ENCODE data around the gene NHS.

NHS gene

GRCh38 chrX:17638731-17639130 lies 263.7 kb downstream of the NHS start:
- Mint-ChIP-seq H3K4me1 (no peaks in the 10 kb centered on the region), H3K36me3 (no peaks in the 10 kb centered on the region), H3K27me3 (peaks cover 4 to 6% of the 10 kb centered on the region in 2 donors), H3K9me3 (no peaks in the 10 kb centered on the region), H3K27ac (no peak overlapping the region), H3K4me3 (no peak overlapping the region)
- no peak for DNase-seq
- no peak for ATAC-seq (replicated peaks)

DNA sequence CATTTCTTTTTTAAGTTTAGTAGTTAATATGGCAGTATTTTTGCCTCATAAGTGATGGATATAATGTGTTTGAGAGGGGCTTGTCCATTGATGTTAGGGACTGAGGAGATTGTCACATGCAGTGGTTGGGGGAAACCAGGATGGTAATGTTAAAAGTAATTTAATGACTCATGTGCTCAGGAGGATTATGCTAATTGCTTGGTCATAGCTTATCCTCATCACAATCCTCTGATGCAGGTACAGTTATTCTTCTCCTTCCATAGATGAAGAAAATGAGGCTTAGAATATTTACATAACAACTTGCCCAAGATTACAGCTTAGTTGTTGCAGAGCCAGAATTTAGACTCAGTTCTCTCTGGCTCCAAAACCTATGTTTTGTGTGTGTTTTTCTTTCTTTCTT lies 267.9 kb downstream of the NHS start:
- no peak overlapping the region for H3K4me3 Mint-ChIP-seq
- no peak for ATAC-seq (replicated peaks)
- H3K27ac Mint-ChIP-seq, result no peak overlapping the region
- H3K27me3 Mint-ChIP-seq, result peaks cover 0 to 4% of the 10 kb centered on the region in 2 donors
- H3K36me3 Mint-ChIP-seq, result no peaks in the 10 kb centered on the region
- no peak for DNase-seq
- no peaks in the 10 kb centered on the region for H3K4me1 Mint-ChIP-seq
- H3K9me3 Mint-ChIP-seq, result no peaks in the 10 kb centered on the region

GRCh38 chrX:17643528-17643927 lies 268.5 kb downstream of the NHS start:
- no peaks in the 10 kb centered on the region for H3K9me3 Mint-ChIP-seq
- no peak overlapping the region for H3K4me3 Mint-ChIP-seq
- ATAC-seq (replicated peaks) (no peak), DNase-seq (no peak)
- H3K27ac Mint-ChIP-seq, result no peak overlapping the region
- H3K36me3 Mint-ChIP-seq, result no peaks in the 10 kb centered on the region
- no peaks in the 10 kb centered on the region for H3K4me1 Mint-ChIP-seq
- H3K27me3 Mint-ChIP-seq, result peaks cover 0 to 4% of the 10 kb centered on the region in 2 donors

- H3K4me3 Mint-ChIP-seq, result no peak overlapping the region
- no peak for ATAC-seq (replicated peaks)
Observed at GRCh38 chrX:17644001-17644400, 269.0 kb downstream of the NHS start.

DNA sequence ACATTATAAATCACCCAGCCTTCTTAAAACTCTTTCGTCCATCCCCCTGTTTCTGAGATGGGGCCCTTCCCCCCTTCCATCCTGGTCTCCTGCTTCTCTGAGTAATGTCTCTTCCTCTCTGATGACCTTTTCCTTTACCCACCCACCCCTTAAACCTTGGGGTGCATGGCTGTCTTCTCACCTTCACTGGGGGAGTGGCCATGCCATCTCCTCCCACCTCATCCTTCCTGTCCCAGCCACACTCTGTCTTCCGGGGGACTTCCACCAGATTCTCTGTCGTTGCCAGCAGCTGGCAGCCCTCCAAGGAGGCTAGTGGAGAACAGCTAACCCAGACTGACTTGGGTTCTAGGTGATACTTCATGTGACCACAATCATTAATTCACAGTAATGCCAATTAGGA lies 279.1 kb downstream of the NHS start:
- no peaks in the 10 kb centered on the region for H3K36me3 Mint-ChIP-seq
- peaks cover 30 to 36% of the 10 kb centered on the region in 2 donors for H3K27me3 Mint-ChIP-seq
- DNase-seq (no peak), ATAC-seq (replicated peaks) (no peak)
- peaks cover 1 to 7% of the 10 kb centered on the region in 2 donors for H3K9me3 Mint-ChIP-seq
- H3K4me3 Mint-ChIP-seq, result no peak overlapping the region
- no peak overlapping the region for H3K27ac Mint-ChIP-seq
- peaks cover 6 to 11% of the 10 kb centered on the region in 2 donors for H3K4me1 Mint-ChIP-seq

More at GRCh38 chrX:17644001-17644400, 269.0 kb downstream of the NHS start:
- no peak for DNase-seq
- Mint-ChIP-seq H3K4me1 (no peaks in the 10 kb centered on the region), H3K27ac (no peak overlapping the region), H3K36me3 (no peaks in the 10 kb centered on the region), H3K27me3 (peaks cover 0 to 4% of the 10 kb centered on the region in 2 donors), H3K9me3 (no peaks in the 10 kb centered on the region)

DNA sequence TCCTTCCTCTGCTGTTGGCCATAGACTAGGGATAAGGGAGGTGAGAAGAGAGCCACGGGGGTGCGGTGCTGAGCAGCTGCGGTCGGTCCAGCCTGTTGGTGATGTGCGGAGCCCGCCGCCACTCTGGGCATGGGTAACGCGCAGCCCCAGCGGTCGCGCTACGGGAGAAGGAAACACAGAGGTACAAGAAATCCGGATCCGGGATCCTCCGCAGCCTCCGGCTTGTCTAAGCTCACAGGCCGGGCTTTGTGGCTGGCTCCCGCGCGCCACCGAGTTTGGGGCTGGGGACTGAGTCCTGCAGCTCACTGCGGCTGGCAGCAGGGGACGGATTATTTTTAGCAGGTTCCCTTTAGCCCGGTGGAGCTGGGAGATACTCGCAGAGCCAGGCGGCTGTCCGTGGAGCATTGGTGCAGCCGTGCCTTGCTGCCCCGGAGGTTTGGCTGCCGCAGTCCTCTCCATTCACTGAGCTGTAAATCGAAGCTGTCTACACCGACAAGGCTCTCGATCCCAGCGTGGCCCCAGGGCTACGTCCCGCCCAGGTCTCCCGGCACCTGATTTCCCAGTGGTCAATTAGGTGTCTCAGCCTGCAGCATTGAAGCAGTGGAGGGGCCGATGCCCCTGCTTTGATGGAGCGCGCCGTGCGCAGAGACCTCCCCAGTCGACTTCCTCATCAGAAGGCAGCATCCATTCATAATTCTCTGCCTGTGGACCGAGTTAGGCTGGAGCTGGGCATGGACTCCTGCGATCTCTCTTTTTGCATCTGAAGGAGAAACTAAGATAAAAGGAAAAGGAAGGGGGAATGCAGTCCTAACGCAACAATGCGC lies 280.4 kb downstream of the NHS start:
- Mint-ChIP-seq H3K4me1 (peaks cover 6 to 11% of the 10 kb centered on the region in 2 donors), H3K27me3 (peaks cover 30 to 32% of the 10 kb centered on the region in 2 donors), H3K4me3 (peak overlapping the region in 1 of 2 donors; percentile 23), H3K9me3 (peaks cover 1 to 7% of the 10 kb centered on the region in 2 donors), H3K36me3 (no peaks in the 10 kb centered on the region), H3K27ac (no peak overlapping the region)
- ATAC-seq (replicated peaks) (no peak), DNase-seq (no peak)

DNA sequence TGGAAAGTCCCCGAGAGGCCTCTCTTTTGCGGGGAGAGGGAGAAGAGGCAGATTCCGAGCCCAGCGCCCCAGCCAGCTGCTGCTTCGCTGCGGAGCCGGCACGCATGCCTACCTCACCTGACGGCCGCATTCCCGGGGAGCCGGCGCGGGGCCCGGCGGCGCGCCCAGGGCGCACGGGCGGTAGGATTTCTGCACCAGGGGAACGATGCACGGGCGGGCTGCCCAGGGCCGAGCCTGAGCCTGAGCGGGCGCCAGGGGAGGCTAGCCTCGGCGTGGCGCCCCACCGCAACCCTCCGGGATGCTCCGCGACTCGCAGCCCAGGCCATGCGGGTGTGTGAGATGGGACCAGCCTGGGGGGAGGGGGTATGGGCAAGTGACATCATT lies 281.0 kb downstream of the NHS start:
- peaks cover 30% of the 10 kb centered on the region in 2 donors for H3K27me3 Mint-ChIP-seq
- no peak overlapping the region for H3K27ac Mint-ChIP-seq
- no peak for DNase-seq
- H3K4me3 Mint-ChIP-seq, result no peak overlapping the region
- ATAC-seq (replicated peaks), result no peak
- H3K9me3 Mint-ChIP-seq, result peaks cover 1 to 7% of the 10 kb centered on the region in 2 donors
- H3K36me3 Mint-ChIP-seq, result no peaks in the 10 kb centered on the region
- H3K4me1 Mint-ChIP-seq, result peaks cover 6 to 11% of the 10 kb centered on the region in 2 donors

DNA sequence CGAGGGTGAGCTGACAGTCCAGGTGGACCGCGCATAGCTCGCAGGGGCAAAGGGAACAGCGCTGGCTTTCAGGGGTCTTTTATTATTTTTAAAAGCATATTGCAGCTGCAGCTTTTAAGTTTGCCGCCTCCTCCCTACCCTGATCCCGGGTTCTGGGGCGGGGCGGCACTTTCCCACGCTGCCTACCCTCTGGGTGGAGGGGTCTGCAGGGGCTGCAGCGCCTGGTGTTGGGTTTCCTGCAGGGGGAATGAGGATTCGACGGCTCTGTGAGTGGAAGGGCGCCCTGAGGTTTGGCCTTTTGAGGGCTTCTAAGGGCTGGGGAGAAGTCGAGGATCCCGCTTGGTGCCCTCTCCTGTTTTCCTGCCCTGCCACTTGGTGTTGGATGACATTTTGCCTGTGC lies 281.6 kb downstream of the NHS start:
- Mint-ChIP-seq H3K4me3 (no peak overlapping the region), H3K4me1 (peaks cover 6 to 11% of the 10 kb centered on the region in 2 donors), H3K9me3 (peaks cover 1 to 7% of the 10 kb centered on the region in 2 donors), H3K36me3 (no peaks in the 10 kb centered on the region), H3K27ac (no peak overlapping the region), H3K27me3 (peaks cover 26 to 30% of the 10 kb centered on the region in 2 donors)
- ATAC-seq (replicated peaks), result no peak
- no peak for DNase-seq

- no peak overlapping the region for H3K4me3 Mint-ChIP-seq
- H3K27me3 Mint-ChIP-seq, result peaks cover 8 to 10% of the 10 kb centered on the region in 2 donors
- H3K27ac Mint-ChIP-seq, result no peak overlapping the region
- ATAC-seq (replicated peaks) (no peak), DNase-seq (no peak)
- no peaks in the 10 kb centered on the region for H3K9me3 Mint-ChIP-seq
- H3K4me1 Mint-ChIP-seq, result no peaks in the 10 kb centered on the region
- no peaks in the 10 kb centered on the region for H3K36me3 Mint-ChIP-seq
Observed at GRCh38 chrX:17662391-17662790, 287.4 kb downstream of the NHS start.

DNA sequence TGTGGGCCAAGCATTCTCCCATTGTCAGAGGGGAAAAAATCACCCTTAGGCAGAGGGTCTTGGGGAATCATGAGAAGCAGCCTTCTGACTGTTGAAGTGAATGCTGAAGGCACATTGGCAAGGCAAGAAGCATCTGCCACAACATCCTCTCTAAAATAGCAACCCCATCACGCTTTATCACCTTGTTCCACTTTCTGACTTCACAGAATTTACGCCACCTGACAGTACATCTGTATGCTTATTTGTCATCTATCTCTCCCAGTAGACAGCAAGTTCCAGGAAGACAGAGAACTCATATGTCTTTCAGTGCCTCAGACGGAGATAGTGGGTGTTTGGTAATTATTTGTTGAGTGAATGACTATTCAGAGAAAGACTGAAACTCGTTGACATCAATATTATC lies 293.9 kb downstream of the NHS start:
- no peaks in the 10 kb centered on the region for H3K4me1 Mint-ChIP-seq
- no peak overlapping the region for H3K27ac Mint-ChIP-seq
- ATAC-seq (replicated peaks) (no peak), DNase-seq (no peak)
- no peaks in the 10 kb centered on the region for H3K9me3 Mint-ChIP-seq
- H3K4me3 Mint-ChIP-seq, result no peak overlapping the region
- peaks cover 11 to 14% of the 10 kb centered on the region in 2 donors for H3K27me3 Mint-ChIP-seq
- H3K36me3 Mint-ChIP-seq, result no peaks in the 10 kb centered on the region

- DNase-seq (no peak), ATAC-seq (replicated peaks) (no peak)
- Mint-ChIP-seq H3K9me3 (no peaks in the 10 kb centered on the region), H3K36me3 (no peaks in the 10 kb centered on the region), H3K4me3 (no peak overlapping the region), H3K4me1 (no peaks in the 10 kb centered on the region), H3K27me3 (peaks cover 11 to 14% of the 10 kb centered on the region in 2 donors), H3K27ac (no peak overlapping the region)
Observed at GRCh38 chrX:17669458-17669857, 294.5 kb downstream of the NHS start.

GRCh38 chrX:17669891-17670290 lies 294.9 kb downstream of the NHS start:
- Mint-ChIP-seq H3K9me3 (no peaks in the 10 kb centered on the region), H3K4me3 (no peak overlapping the region), H3K27me3 (peaks cover 11 to 14% of the 10 kb centered on the region in 2 donors), H3K4me1 (no peaks in the 10 kb centered on the region), H3K36me3 (no peaks in the 10 kb centered on the region), H3K27ac (no peak overlapping the region)
- ATAC-seq (replicated peaks), result no peak
- DNase-seq, result no peak

DNA sequence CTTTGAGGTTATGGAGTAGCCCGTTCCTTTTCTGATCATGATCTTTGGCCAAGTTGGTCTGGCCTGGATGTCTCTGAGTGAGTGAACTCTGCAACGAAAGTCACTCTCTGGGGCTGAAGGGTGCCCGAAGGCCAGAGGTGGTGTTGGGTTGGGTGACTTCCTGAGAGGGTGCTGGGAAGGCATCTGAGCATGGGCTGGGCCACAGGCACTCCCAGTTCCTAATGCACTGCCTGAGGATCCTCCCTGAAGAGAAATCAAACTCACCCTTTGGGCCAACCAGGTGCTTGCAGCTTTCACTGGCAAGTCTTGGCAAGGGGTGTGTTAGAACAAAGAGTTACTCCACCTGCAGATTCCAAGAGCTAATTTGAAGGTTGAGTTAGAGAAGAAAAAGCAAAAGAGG lies 295.9 kb downstream of the NHS start:
- ATAC-seq (replicated peaks) (no peak), DNase-seq (no peak)
- Mint-ChIP-seq H3K4me3 (no peak overlapping the region), H3K27ac (no peak overlapping the region), H3K9me3 (no peaks in the 10 kb centered on the region), H3K4me1 (no peaks in the 10 kb centered on the region), H3K27me3 (peaks cover 8 to 12% of the 10 kb centered on the region in 2 donors), H3K36me3 (no peaks in the 10 kb centered on the region)

GRCh38 chrX:17674601-17675000 lies 299.6 kb downstream of the NHS start:
- ATAC-seq (replicated peaks) (no peak), DNase-seq (no peak)
- Mint-ChIP-seq H3K4me1 (no peaks in the 10 kb centered on the region), H3K27me3 (peaks cover 0 to under 1% of the 10 kb centered on the region in 2 donors), H3K27ac (no peak overlapping the region), H3K9me3 (no peaks in the 10 kb centered on the region), H3K36me3 (no peaks in the 10 kb centered on the region), H3K4me3 (no peak overlapping the region)

GRCh38 chrX:17679261-17679660 lies 304.3 kb downstream of the NHS start:
- Mint-ChIP-seq H3K4me3 (no peak overlapping the region), H3K36me3 (no peaks in the 10 kb centered on the region), H3K27ac (no peak overlapping the region), H3K9me3 (no peaks in the 10 kb centered on the region), H3K27me3 (peaks cover 5 to 6% of the 10 kb centered on the region in 2 donors), H3K4me1 (no peaks in the 10 kb centered on the region)
- DNase-seq, result no peak
- ATAC-seq (replicated peaks), result no peak

Data from stimulated activated naive B cell treated with anti-CD40 and anti-IgM and Interleukin-4, amounts not matched to agents 10 μg/mL and 1 μg/mL and 100 μg/mL, for 72 hours (primary cell).